ENCODE results near the gene GTPBP8.

DNA sequence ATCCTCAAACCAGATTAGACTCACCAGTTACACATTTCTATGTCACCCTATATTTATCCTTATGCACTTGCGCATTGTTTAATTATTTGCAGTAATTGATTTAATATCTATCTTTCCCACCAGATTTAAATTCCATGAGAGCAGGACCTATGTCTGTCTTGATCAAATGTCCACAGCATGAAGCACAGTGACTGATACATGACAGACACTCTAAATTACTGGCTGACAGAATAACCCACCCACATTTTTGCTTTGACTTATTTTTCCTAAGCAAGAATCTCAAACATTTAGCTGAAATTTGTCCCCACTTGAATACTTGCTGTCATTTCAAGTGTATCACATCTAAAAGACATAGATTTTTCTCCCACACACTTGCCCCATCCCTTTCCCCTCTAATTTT is 23.4 kb upstream of the GTPBP8 start:
- TF ChIP-seq EZH2 (IDR thresholded peaks at IDR 0.05; ENCODE audit: borderline replicate concordance, low read length): no peak
- TF ChIP-seq, protein P1, sequence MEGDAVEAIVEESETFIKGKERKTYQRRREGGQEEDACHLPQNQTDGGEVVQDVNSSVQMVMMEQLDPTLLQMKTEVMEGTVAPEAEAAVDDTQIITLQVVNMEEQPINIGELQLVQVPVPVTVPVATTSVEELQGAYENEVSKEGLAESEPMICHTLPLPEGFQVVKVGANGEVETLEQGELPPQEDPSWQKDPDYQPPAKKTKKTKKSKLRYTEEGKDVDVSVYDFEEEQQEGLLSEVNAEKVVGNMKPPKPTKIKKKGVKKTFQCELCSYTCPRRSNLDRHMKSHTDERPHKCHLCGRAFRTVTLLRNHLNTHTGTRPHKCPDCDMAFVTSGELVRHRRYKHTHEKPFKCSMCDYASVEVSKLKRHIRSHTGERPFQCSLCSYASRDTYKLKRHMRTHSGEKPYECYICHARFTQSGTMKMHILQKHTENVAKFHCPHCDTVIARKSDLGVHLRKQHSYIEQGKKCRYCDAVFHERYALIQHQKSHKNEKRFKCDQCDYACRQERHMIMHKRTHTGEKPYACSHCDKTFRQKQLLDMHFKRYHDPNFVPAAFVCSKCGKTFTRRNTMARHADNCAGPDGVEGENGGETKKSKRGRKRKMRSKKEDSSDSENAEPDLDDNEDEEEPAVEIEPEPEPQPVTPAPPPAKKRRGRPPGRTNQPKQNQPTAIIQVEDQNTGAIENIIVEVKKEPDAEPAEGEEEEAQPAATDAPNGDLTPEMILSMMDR (IDR thresholded peaks at IDR 0.05; ENCODE audit: low read length): no peak

Measured in OCI-LY1 (cell line).